ENCODE results near the gene HIP1.

GRCh38 chr7:75712517-75713361, 26.0 kb downstream of the HIP1 start:
- TF ChIP-seq REST (IDR thresholded peaks at IDR 0.05; ENCODE audit: low read depth) = no peak
- no peak for TF ChIP-seq CREB1 (IDR thresholded peaks at IDR 0.05; ENCODE audit: low read depth)
- no peak for TF ChIP-seq YY1 (IDR thresholded peaks at IDR 0.05; ENCODE audit: low read depth)
- TF ChIP-seq ZBTB7A (IDR thresholded peaks at IDR 0.05; ENCODE audit: low read depth) = no peak
- no peak for TF ChIP-seq EP300 (IDR thresholded peaks at IDR 0.05; ENCODE audit: borderline replicate concordance)
- TF ChIP-seq RAD21 (IDR thresholded peaks at IDR 0.05; ENCODE audit: low read depth) = no peak
- TF ChIP-seq FOXM1 (IDR thresholded peaks at IDR 0.05; ENCODE audit: borderline replicate concordance, low read depth) = no peak
- no peak for TF ChIP-seq NFIC (IDR thresholded peaks at IDR 0.05)
- TF ChIP-seq EGR1 (IDR thresholded peaks at IDR 0.05) = no peak
- TF ChIP-seq CEBPB (IDR thresholded peaks at IDR 0.05) = no peak
- no peak for TF ChIP-seq MAX (IDR thresholded peaks at IDR 0.05)
- no peak for TF ChIP-seq TAF1 (IDR thresholded peaks at IDR 0.05; ENCODE audit: low read depth)
- no peak for TF ChIP-seq TCF12 (IDR thresholded peaks at IDR 0.05; ENCODE audit: low read depth)
- no peak for TF ChIP-seq TEAD4 (IDR thresholded peaks at IDR 0.05)

Data from Ishikawa (cell line).